Measurements from ENCODE around the gene ADIPOR2.
A peak's percentile ranks its signal among the peaks of the same experiment; 100 is the strongest.

The ADIPOR2 gene

DNA sequence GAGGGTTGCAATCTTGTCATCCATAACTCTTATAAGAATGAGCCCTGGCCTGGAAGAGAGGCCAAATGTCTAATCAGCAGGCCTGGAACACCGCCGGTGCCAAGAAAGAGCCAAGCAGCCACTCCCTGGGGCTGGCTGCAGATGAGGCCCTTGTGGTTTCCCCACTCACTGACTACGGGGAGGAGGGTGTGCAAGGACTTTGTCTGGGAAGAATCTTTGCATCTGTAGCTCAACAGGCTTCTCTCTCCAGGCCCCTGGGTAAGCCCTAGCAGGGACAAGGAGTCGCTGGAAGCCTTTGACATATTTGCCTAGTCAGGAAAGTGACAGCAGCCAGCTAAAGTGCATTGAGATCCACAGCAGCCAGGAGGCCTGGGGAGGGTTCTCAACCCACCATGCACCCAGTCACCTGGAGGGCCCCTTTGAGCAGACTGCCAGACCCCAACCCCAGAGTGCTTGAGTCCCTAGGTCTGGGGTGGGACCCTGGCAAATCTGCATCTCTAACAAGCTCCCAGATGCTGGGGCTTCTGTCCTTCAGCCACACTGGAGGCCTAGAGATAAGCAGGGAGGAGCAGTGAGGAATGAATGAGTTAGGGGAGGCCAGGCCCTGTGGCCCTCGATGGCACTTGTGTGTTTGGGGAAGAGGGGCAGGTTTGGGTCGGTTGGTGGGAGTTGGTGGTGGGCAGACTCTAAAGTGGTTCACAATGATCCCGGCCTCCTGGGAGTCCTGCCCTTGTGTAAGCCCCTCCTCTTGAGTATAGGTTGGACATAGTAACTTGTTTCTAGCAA is 115.6 kb downstream of the ADIPOR2 start:
- H3K9me3 ChIP-seq (ENCODE audit: control insufficient read depth in 1 of 2, low read length in 2 of 2), result no peaks in the 10 kb centered on the region

DNA sequence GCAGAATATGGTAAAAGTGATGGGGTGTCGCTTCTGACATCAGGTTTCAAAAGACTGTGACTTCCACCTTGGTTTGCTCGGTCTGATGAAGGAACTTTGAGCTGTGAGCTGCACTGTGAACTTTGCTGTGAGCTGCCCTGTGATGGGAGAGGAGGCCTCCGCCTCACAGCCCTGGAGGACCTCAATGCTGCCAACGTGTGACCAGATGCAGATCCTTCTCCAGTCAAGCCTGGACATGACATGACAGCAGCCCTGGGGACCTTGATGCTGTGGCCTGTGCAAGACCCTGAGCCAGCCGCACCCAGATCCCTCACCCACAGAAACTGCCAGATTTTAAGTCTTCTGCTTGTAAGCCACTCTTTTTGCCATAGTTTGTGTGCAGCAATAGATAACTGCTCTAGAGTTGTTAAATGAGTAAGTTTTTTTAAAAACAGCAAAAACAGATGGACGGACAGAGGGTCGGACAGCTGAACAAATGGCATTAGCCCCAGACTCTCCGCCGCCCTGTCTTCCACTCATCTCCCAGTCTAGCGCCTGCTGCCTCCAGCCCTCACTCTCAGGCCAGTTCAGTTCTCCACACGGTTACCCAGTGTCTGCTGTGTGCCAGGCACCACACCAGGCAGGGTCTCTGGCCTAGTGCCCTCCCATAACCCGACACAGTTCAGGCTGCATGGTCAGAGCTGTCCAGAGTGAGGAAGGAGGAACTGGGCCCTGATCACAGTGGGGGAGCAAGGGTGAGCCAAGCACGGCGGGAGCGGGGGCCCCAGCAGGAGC is 116.4 kb downstream of the ADIPOR2 start:
- no peaks in the 10 kb centered on the region for H3K9me3 ChIP-seq (ENCODE audit: control insufficient read depth in 1 of 2, low read length in 2 of 2)
- no peak overlapping the region for H3K4me3 ChIP-seq (ENCODE audit: low read depth in 1 of 2, low read length in 2 of 2)
- no peak overlapping the region for H3K27ac ChIP-seq (ENCODE audit: low read length)
- no peaks in the 10 kb centered on the region for H3K27me3 ChIP-seq (ENCODE audit: low read depth, low read length)
- peaks cover 0 to 3% of the 10 kb centered on the region in 2 donors for H3K4me1 ChIP-seq (ENCODE audit: control insufficient read depth in 1 of 2, insufficient read depth in 2 of 2, low read length in 2 of 2)
- H3K36me3 ChIP-seq (ENCODE audit: control insufficient read depth in 1 of 2, insufficient read depth in 2 of 2, low read length in 2 of 2), result no peaks in the 10 kb centered on the region

More for the DNA sequence above, 115.6 kb downstream of the ADIPOR2 start:
- Histone ChIP-seq H3K4me3 (ENCODE audit: low read depth in 1 of 2, low read length in 2 of 2) (no peak overlapping the region), H3K36me3 (ENCODE audit: control insufficient read depth in 1 of 2, insufficient read depth in 2 of 2, low read length in 2 of 2) (no peaks in the 10 kb centered on the region), H3K27me3 (ENCODE audit: low read depth, low read length) (no peaks in the 10 kb centered on the region), H3K4me1 (ENCODE audit: control insufficient read depth in 1 of 2, insufficient read depth in 2 of 2, low read length in 2 of 2) (peaks cover 0 to 3% of the 10 kb centered on the region in 2 donors), H3K27ac (ENCODE audit: low read length) (no peak overlapping the region)

DNA sequence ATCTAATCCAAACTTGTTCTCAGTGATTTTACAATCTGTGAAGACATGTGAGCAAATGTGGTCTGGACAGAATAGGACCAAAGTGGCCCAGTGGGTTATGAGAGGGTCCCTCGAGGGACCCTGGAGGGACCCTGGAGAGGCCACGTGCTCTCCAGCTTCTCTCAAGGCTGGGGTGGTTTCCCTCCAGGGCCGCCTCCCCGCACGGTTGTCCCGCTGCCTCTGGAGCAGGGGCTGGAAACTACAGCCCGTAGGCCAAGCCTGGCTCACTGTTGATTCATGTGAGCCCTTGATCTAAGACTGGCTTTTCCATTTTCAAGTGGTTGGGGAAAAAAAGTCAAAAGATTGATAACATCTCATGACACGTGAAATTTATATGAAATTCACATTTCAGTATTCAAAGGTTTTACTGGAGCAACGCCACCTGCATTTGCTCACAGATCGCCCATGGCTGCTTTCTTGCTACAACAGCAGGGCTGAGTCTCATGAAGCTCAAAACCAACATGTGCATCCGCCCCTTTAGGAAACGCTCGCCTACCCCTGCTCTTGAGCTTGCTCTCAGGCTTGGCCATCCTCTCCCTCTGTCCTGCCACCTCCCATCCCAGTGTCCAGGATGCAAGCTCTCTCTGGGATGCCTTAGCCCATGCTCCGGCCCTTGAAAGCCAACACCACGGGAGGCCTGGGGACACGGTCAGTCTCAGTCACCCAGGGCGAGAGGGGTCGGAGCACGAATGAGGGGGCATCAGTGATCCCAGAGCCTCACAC is 117.3 kb downstream of the ADIPOR2 start:
- Histone ChIP-seq H3K27me3 (ENCODE audit: low read depth, low read length) (no peaks in the 10 kb centered on the region), H3K4me3 (ENCODE audit: low read depth in 1 of 2, low read length in 2 of 2) (no peak overlapping the region), H3K27ac (ENCODE audit: low read length) (no peak overlapping the region), H3K36me3 (ENCODE audit: control insufficient read depth in 1 of 2, insufficient read depth in 2 of 2, low read length in 2 of 2) (no peaks in the 10 kb centered on the region), H3K4me1 (ENCODE audit: control insufficient read depth in 1 of 2, insufficient read depth in 2 of 2, low read length in 2 of 2) (peaks cover 0 to 3% of the 10 kb centered on the region in 2 donors), H3K9me3 (ENCODE audit: control insufficient read depth in 1 of 2, low read length in 2 of 2) (no peaks in the 10 kb centered on the region)

DNA sequence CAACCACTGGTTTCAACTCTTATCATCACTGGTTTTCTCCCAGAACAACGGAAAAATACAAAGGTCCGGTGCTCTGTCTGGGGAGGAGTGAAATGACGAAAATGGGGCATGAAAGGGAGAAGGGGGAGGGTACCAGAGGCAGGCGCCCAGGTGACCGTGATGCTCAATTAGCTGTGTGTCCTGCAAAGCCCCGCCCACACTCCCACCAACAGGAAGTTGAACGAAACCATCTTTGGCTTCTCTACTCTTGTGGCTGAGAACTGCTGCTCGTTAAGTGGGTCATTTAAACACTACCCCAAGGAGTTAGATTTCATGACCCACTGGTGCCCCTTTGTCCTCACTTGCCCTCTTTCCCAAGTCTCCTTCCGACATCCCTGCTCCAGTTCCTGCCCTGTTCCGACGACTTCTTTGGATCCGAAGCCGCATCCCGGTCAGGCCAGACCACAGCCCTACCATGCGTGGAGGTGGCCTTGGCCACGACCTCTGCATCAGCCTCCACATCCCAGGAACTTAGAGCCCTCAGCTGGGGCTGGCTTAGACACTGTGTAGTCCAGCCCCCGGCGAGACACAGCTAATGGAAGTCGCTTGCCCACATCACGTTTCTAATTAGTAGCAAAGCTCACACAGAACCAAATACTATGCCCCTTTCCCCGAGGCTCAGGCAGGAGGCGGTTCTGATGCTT is 118.1 kb downstream of the ADIPOR2 start:
- H3K27me3 ChIP-seq (ENCODE audit: low read depth, low read length), result no peaks in the 10 kb centered on the region
- peaks cover 0 to 3% of the 10 kb centered on the region in 2 donors for H3K4me1 ChIP-seq (ENCODE audit: control insufficient read depth in 1 of 2, insufficient read depth in 2 of 2, low read length in 2 of 2)

DNA sequence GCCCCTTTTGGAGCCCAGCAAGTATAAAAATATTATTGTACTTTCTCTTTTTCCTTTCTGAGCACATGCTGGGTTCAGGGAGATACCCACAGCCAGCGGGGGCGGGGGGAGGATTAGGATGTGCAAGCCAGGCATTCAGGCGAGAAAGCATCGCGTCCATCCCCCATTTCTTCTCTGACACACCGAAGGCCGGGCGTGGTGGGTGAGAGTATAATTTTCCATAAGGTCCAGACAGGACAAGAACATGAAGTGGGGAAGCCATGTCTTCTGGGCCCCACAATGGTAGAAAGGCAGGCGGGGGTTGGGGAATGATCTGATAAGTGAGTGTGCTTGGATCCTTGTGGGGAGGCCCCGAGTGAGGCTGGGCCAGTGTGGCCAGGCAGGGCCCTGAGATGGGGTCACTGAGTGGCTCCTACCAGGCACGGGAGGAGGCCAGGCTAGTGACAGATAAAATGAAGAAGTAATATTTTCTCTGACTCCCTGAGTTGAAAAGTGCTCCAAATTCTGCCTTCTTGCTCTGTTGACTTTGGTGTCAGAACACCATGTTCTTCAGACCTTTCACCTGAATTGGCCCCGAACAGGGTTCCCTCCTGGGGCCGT is 118.8 kb downstream of the ADIPOR2 start:
- no peaks in the 10 kb centered on the region for H3K36me3 ChIP-seq (ENCODE audit: control insufficient read depth in 1 of 2, insufficient read depth in 2 of 2, low read length in 2 of 2)
- no peak overlapping the region for H3K4me3 ChIP-seq (ENCODE audit: low read depth in 1 of 2, low read length in 2 of 2)
- H3K27me3 ChIP-seq (ENCODE audit: low read depth, low read length), result no peaks in the 10 kb centered on the region
- H3K27ac ChIP-seq (ENCODE audit: low read length), result no peak overlapping the region
- H3K9me3 ChIP-seq (ENCODE audit: control insufficient read depth in 1 of 2, low read length in 2 of 2), result no peaks in the 10 kb centered on the region
- peaks cover 0 to 3% of the 10 kb centered on the region in 2 donors for H3K4me1 ChIP-seq (ENCODE audit: control insufficient read depth in 1 of 2, insufficient read depth in 2 of 2, low read length in 2 of 2)

More for the DNA sequence above, 118.1 kb downstream of the ADIPOR2 start:
- no peaks in the 10 kb centered on the region for H3K36me3 ChIP-seq (ENCODE audit: control insufficient read depth in 1 of 2, insufficient read depth in 2 of 2, low read length in 2 of 2)
- no peak overlapping the region for H3K27ac ChIP-seq (ENCODE audit: low read length)
- H3K9me3 ChIP-seq (ENCODE audit: control insufficient read depth in 1 of 2, low read length in 2 of 2), result no peaks in the 10 kb centered on the region
- H3K4me3 ChIP-seq (ENCODE audit: low read depth in 1 of 2, low read length in 2 of 2), result no peak overlapping the region

DNA sequence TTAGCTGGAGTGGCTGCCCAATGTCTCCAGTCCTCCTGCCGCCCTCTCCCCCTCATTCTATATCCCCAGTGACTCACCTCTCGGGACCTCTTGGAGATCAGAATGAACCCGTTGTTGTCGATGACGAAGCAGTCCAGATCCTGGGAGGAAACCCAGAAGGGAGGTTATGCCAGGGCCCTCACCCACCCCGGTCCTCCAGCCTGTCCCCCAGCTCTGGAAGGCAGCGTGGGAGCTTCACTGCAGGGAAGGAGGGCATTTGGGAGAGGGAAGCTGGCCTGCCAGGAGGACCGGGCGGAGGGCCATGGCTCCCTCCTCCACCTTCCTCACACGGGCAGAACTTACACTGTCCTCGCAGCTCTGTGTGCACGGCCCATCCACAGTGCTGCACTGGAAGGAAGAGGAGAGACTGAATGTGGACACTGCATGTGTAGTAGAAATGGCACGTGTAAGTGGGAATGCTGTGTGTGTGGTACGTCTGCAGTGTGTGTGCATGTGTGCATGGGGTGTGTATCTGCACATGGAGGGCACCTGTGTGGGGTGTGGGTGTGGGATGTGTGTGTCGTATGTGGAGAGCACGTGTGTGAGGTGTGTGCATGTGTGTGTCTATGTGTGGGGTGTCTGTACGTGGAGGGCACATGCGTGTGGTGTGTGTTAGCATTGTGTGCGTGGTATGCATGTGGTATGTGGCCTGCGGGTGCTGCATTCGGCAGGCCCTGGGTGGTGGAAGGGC is 119.5 kb downstream of the ADIPOR2 start:
- H3K27ac ChIP-seq (ENCODE audit: low read length), result no peak overlapping the region
- no peaks in the 10 kb centered on the region for H3K9me3 ChIP-seq (ENCODE audit: control insufficient read depth in 1 of 2, low read length in 2 of 2)
- H3K36me3 ChIP-seq (ENCODE audit: control insufficient read depth in 1 of 2, insufficient read depth in 2 of 2, low read length in 2 of 2), result no peaks in the 10 kb centered on the region
- peaks cover 0 to 3% of the 10 kb centered on the region in 2 donors for H3K4me1 ChIP-seq (ENCODE audit: control insufficient read depth in 1 of 2, insufficient read depth in 2 of 2, low read length in 2 of 2)
- H3K4me3 ChIP-seq (ENCODE audit: low read depth in 1 of 2, low read length in 2 of 2), result no peak overlapping the region
- no peaks in the 10 kb centered on the region for H3K27me3 ChIP-seq (ENCODE audit: low read depth, low read length)

DNA sequence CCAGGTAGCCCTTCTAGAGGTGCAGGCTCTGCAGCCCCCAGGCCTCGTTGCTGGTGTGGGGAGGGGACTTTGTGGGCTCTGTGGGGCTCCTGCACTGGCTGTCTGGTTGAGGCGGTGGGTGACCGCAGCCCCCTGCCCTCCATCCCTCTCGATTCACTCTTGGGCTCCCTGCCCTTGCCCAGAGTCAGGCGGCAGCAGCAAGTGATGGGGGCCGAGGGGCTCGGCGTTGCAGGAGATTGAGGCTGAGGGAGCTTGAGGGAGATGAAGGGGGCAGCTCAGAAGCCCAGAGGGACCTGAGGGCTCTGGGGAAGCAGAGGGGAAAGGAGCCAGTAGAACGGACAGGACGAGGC is 120.0 kb downstream of the ADIPOR2 start:
- Histone ChIP-seq H3K36me3 (ENCODE audit: control insufficient read depth in 1 of 2, insufficient read depth in 2 of 2, low read length in 2 of 2) (no peaks in the 10 kb centered on the region), H3K27me3 (ENCODE audit: low read depth, low read length) (no peaks in the 10 kb centered on the region), H3K9me3 (ENCODE audit: control insufficient read depth in 1 of 2, low read length in 2 of 2) (no peaks in the 10 kb centered on the region), H3K27ac (ENCODE audit: low read length) (no peak overlapping the region), H3K4me1 (ENCODE audit: control insufficient read depth in 1 of 2, insufficient read depth in 2 of 2, low read length in 2 of 2) (peaks cover 0 to 3% of the 10 kb centered on the region in 2 donors), H3K4me3 (ENCODE audit: low read depth in 1 of 2, low read length in 2 of 2) (no peak overlapping the region)

DNA sequence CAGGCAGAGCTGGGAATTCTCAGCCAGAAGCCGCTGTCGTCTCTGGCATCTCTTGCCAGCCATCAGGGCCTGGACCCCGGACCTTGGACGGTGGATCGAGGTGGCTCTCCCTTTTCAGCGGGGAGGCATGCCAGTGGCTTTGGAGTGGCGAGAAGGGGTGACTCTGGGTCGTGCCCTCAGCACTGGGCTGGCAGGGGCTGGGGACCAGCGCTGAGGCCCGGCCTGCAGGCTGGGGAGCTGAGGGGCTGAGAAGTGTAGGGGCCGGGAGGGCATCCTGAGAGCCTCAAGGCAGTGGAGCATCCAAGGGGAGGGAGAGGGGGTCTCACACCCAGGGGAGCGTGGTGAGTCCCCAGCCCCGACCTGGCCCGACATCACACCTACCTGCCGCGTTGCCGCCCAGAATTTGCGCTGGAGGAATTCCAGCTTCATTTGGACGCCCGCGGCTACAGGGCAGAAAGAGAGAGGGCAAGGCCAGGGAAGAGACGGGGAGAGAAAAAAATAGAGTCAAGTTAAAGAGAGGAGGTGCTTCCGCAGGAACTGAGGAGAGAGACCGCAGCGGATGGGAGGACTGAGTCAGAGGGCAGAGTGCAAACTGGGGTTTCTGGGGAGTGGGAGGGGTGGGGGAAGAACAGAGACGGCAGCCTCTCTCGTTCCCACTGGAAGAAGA is 120.5 kb downstream of the ADIPOR2 start:
- peaks cover 0 to 3% of the 10 kb centered on the region in 2 donors for H3K4me1 ChIP-seq (ENCODE audit: control insufficient read depth in 1 of 2, insufficient read depth in 2 of 2, low read length in 2 of 2)
- H3K27ac ChIP-seq (ENCODE audit: low read length), result no peak overlapping the region
- no peaks in the 10 kb centered on the region for H3K9me3 ChIP-seq (ENCODE audit: control insufficient read depth in 1 of 2, low read length in 2 of 2)
- no peaks in the 10 kb centered on the region for H3K27me3 ChIP-seq (ENCODE audit: low read depth, low read length)
- H3K36me3 ChIP-seq (ENCODE audit: control insufficient read depth in 1 of 2, insufficient read depth in 2 of 2, low read length in 2 of 2), result no peaks in the 10 kb centered on the region
- no peak overlapping the region for H3K4me3 ChIP-seq (ENCODE audit: low read depth in 1 of 2, low read length in 2 of 2)

DNA sequence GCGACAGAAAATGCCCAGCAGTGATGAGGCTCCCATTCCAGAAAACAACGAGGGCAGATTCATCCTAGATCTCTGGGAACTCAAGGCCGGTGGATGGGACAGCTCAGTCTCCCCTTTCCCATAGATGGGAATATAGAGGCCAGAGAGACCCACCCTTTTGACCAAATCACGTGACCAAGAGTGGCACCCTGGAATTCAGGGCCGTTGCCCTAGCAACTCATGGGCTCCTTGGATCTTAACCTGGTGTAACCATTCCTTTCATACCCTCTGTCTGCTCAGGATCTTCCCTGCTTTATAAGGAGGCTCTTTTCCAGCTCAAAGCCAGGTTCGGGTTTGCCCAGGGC is 121.0 kb downstream of the ADIPOR2 start:
- Histone ChIP-seq H3K36me3 (ENCODE audit: control insufficient read depth in 1 of 2, insufficient read depth in 2 of 2, low read length in 2 of 2) (no peaks in the 10 kb centered on the region), H3K4me1 (ENCODE audit: control insufficient read depth in 1 of 2, insufficient read depth in 2 of 2, low read length in 2 of 2) (peaks cover 0 to 3% of the 10 kb centered on the region in 2 donors), H3K27ac (ENCODE audit: low read length) (peak overlapping the region; percentile 75), H3K4me3 (ENCODE audit: low read depth in 1 of 2, low read length in 2 of 2) (no peak overlapping the region), H3K9me3 (ENCODE audit: control insufficient read depth in 1 of 2, low read length in 2 of 2) (no peaks in the 10 kb centered on the region), H3K27me3 (ENCODE audit: low read depth, low read length) (no peaks in the 10 kb centered on the region)

Data from muscle layer of duodenum (tissue), 2 donors.